ENCODE results near the gene SGMS1.

- TF ChIP-seq YY1 (IDR thresholded peaks at IDR 0.05; ENCODE audit: insufficient read depth, insufficient read length) (no peak), SUZ12 (IDR thresholded peaks at IDR 0.05; ENCODE audit: extremely low read depth, insufficient read depth, insufficient read length) (no peak), ZNF274 (IDR thresholded peaks at IDR 0.05; ENCODE audit: low read depth, low read length) (no peak)
These were observed 238.1 kb downstream of the SGMS1 start for GRCh38 chr10:50385624-50386023.

Measured in NT2/D1 (cell line).